IMR-90 (cell line): ENCODE results near the gene ISG15. TPM values are rescaled to one million over a fixed set of nuclear protein-coding genes. Genes with fewer than 3 reads are reported as not detected.
A peak's percentile ranks its signal among the peaks of the same experiment; 100 is the strongest.
"Not testable (repeated sequence)": the region's sequence is repeated elsewhere in the genome, so short reads cannot be mapped to it uniquely, and the experiment has no call there.

Experiments used
- ATAC-seq: fragments of 200-7000 bp; cut with Tn5 transposase; 2 replicates; pipeline ENCODE4 v1.9.1; 2020; ENCODE audit warnings: low read depth, mild to moderate bottlenecking, moderate library complexity
- BruUV-seq: library from RNA; stranded (reverse); fragments of 400-500 nt; replicated peaks from 2 replicates; lab custom pipeline; 2021; lab: Mats Ljungman, UMichigan
- CTCF ChIA-PET: fragments of 300-600 bp; formaldehyde crosslinking; extraction: SDS; loops from one replicate; lab custom pipeline; 2021; ENCODE audit warnings: antibody characterized with exemption; lab: Yijun Ruan, JAX
- POLR2A ChIA-PET: fragments of 300-600 bp; sonication (Branson Sonifier 250); formaldehyde crosslinking; loops from one replicate; lab custom pipeline; 2022; ENCODE audit warnings: antibody characterized with exemption; ENCODE audit not compliant: unreplicated experiment; lab: Charles Lee
- DNase-seq: peaks from one replicate; pipeline ENCODE4 v3.0.0; 2013
- H2AFZ ChIP-seq: replicated peaks from 2 replicates; pipeline ENCODE3; 2013; ENCODE audit warnings: low read length, mild to moderate bottlenecking; ENCODE audit not compliant: poor library complexity
- H2AK5ac ChIP-seq: 2 replicates; pipeline ENCODE4 v1.6.1; 2013; ENCODE audit warnings: low read depth, low read length, inconsistent platforms
- H2AK9ac ChIP-seq: replicated peaks from 2 replicates; pipeline ENCODE3; 2013; ENCODE audit warnings: mild to moderate bottlenecking, low read depth, low read length, moderate library complexity; ENCODE audit not compliant: poor library complexity
- H2BK120ac ChIP-seq: 2 replicates; pipeline ENCODE4 v1.6.1; 2013; ENCODE audit warnings: low read depth, low read length, inconsistent platforms
- H2BK15ac ChIP-seq: 3 replicates; pipeline ENCODE4 v1.6.1; 2013; ENCODE audit warnings: low read depth, low read length, inconsistent platforms
- H2BK20ac ChIP-seq: 2 replicates; pipeline ENCODE4 v1.6.1; 2013; ENCODE audit warnings: low read depth, mild to moderate bottlenecking, inconsistent platforms, low read length, moderate library complexity
- H2BK5ac ChIP-seq: 2 replicates; pipeline ENCODE4 v1.6.1; 2013; ENCODE audit warnings: mild to moderate bottlenecking, low read depth, low read length, inconsistent platforms; ENCODE audit not compliant: poor library complexity, severe bottlenecking
- H3K14ac ChIP-seq: replicated peaks from 2 replicates; pipeline ENCODE4 v1.6.1; 2013; ENCODE audit warnings: low read depth, low read length, inconsistent platforms
- H3K18ac ChIP-seq: 2 replicates; pipeline ENCODE4 v1.6.1; 2013; ENCODE audit warnings: low read depth, low read length, control low read depth
- H3K23ac ChIP-seq: 2 replicates; pipeline ENCODE4 v1.6.1; 2013; ENCODE audit warnings: low read depth, low read length, inconsistent platforms
- H3K27ac ChIP-seq: 2 replicates; pipeline ENCODE4 v1.5.1; 2013; ENCODE audit warnings: mild to moderate bottlenecking, control low read depth, low read length; ENCODE audit not compliant: insufficient read depth
- H3K27me3 ChIP-seq: 2 replicates; pipeline ENCODE4 v1.6.1; 2013; ENCODE audit warnings: low read length; ENCODE audit not compliant: control insufficient read depth, insufficient read depth
- H3K36me3 ChIP-seq: 2 replicates; pipeline ENCODE4 v1.6.1; 2013; ENCODE audit warnings: low read length, mixed read lengths; ENCODE audit not compliant: control insufficient read depth, insufficient read depth
- H3K4ac ChIP-seq: 2 replicates; pipeline ENCODE4 v1.6.1; 2013; ENCODE audit warnings: low read depth, low read length, inconsistent platforms
- H3K4me1 ChIP-seq: 2 replicates; pipeline ENCODE4 v1.6.1; 2013; ENCODE audit warnings: low read length, mixed read lengths; ENCODE audit not compliant: control insufficient read depth, insufficient read depth
- H3K4me2 ChIP-seq: 2 replicates; pipeline ENCODE4 v1.6.1; 2013; ENCODE audit warnings: low read depth, mild to moderate bottlenecking, control low read depth, low read length, moderate library complexity
- H3K4me3 ChIP-seq: 2 replicates; pipeline ENCODE4 v1.5.1; 2013; ENCODE audit warnings: low read depth, mild to moderate bottlenecking, control low read depth, low read length, moderate library complexity; ENCODE audit not compliant: insufficient read depth
- H3K56ac ChIP-seq: 2 replicates; pipeline ENCODE4 v1.6.1; 2013; ENCODE audit warnings: low read length, inconsistent platforms; ENCODE audit not compliant: insufficient read depth; ENCODE audit errors: extremely low read depth
- H3K79me1 ChIP-seq, 2 experiments: 2 replicates each; pipeline ENCODE4 v1.6.1; 2013; ENCODE audit warnings: low read length in 2 of 2, inconsistent platforms in 1 of 2, low read depth in 1 of 2
- H3K9ac ChIP-seq: 2 replicates; pipeline ENCODE4 v1.6.1; 2013; ENCODE audit warnings: low read depth, low read length, control low read depth
- H3K9me1 ChIP-seq: 2 replicates; pipeline ENCODE4 v1.6.1; 2013; ENCODE audit warnings: low read length, inconsistent platforms; ENCODE audit not compliant: insufficient read depth
- H3K9me3 ChIP-seq: 2 replicates; pipeline ENCODE4 v1.6.1; 2013; ENCODE audit warnings: low read length; ENCODE audit not compliant: control insufficient read depth, insufficient read depth
- H4K20me1 ChIP-seq: 2 replicates; pipeline ENCODE4 v1.6.1; 2013; ENCODE audit warnings: low read length, inconsistent platforms; ENCODE audit not compliant: insufficient read depth
- H4K5ac ChIP-seq: 2 replicates; pipeline ENCODE4 v1.6.1; 2013; ENCODE audit warnings: mild to moderate bottlenecking, low read depth, low read length, control low read depth
- H4K8ac ChIP-seq, 2 experiments: 2 replicates each; pipeline ENCODE4 v1.6.1; 2013; ENCODE audit warnings: low read depth in 2 of 2, low read length in 2 of 2, control low read depth in 1 of 2, inconsistent platforms in 1 of 2
- H4K91ac ChIP-seq: 2 replicates; pipeline ENCODE4 v1.6.1; 2013; ENCODE audit warnings: low read depth, low read length, inconsistent platforms; ENCODE audit not compliant: insufficient read depth
- USF2 ChIP-seq: fragments of 150-350 bp; IDR thresholded peaks from 2 replicates; pipeline ENCODE4 v1.6.1; 2017; ENCODE audit warnings: mild to moderate bottlenecking, antibody characterized with exemption, low read length, low read depth
- WGBS, 2 experiments: methylation state at CpG; one replicate each; pipeline versions ENCODE4 v1.1.5 to v1.1.7; 2013; ENCODE audit warnings: missing lambda C conversion rate in 2 of 2; ENCODE audit not compliant: insufficient read length in 1 of 2; ENCODE audit errors: extremely low coverage in 2 of 2; 5-methylcytosine and 5-hydroxymethylcytosine counted together
- dilution Hi-C: fragments of 300-500 bp; cut with HindIII; formaldehyde crosslinking; loops from one replicate; pipeline ENCODE4 v1.14.3; 2018; ENCODE audit warnings: low sequenced_read_pairs; ENCODE audit not compliant: unreplicated experiment
- in situ Hi-C: fragments of 300-500 bp; cut with MboI; formaldehyde crosslinking; loops from 3 replicates; pipeline ENCODE4 v1.14.3; 2019; ENCODE audit warnings: low sequenced_read_pairs, inconsistent platforms, mixed read lengths
- intact Hi-C: fragments of 100-400 bp; cut with micrococcal nuclease; formaldehyde crosslinking; loops from 2 replicates; pipeline ENCODE4 v1.10.0; 2022
- polyA plus RNA-seq, 3 experiments: library from polyadenylated mRNA; depleted of rRNA; stranded (reverse); fragments of >200 nt; gene quantifications; 2 replicates each; pipeline ENCODE4 v1.2.3, GENCODE V29; 2012; ENCODE audit warnings: low replicate concordance in 1 of 3
- total RNA-seq: library from RNA; depleted of rRNA; stranded (reverse); fragments of >200 nt; gene quantifications from 2 replicates; pipeline ENCODE4 v1.2.3, GENCODE V29; 2012

Gene ISG15
- total and polyA plus RNA-seq, 2 of the 4 experiments (the other 2 are of a cell fraction): 99.1 to 105 TPM

GRCh38 chr1:991275-991674 lies 22.0 kb upstream of the ISG15 start:
- H4K8ac ChIP-seq, H2BK20ac ChIP-seq, H3K4ac ChIP-seq, DNase-seq, H2BK15ac ChIP-seq, H4K91ac ChIP-seq, intact Hi-C loops, H4K5ac ChIP-seq, ATAC-seq, H3K27me3 ChIP-seq, H3K9me1 ChIP-seq, H3K18ac ChIP-seq, dilution Hi-C loops, H2AFZ ChIP-seq, H3K9ac ChIP-seq, POLR2A ChIA-PET, H2BK120ac ChIP-seq, H2AK5ac ChIP-seq, H3K4me3 ChIP-seq, H2BK5ac ChIP-seq, H4K20me1 ChIP-seq, H3K56ac ChIP-seq, in situ Hi-C loops, H2AK9ac ChIP-seq, H3K27ac ChIP-seq, H3K79me1 ChIP-seq, H3K4me2 ChIP-seq, H3K36me3 ChIP-seq, H3K4me1 ChIP-seq, H3K23ac ChIP-seq, BruUV-seq, H3K14ac ChIP-seq: not testable (repeated sequence)
- CTCF ChIA-PET: interaction anchor here (1.2 kb wide), 1 partner anchor 28 kb away, joined by 3 read pairs; no protein-coding TSS in a partner anchor
- 0 out of 2 replicates have a peak, but pooled peaks have one; percentile 4 for TF ChIP-seq USF2
- WGBS, 2 experiments: 71% methylated on average over 3 of the region's 6 CpGs; no CpG with 5 or more reads in 1 of the 2 experiments
- H3K9me3 ChIP-seq: peaks cover 10% of the 10 kb centered on the region
